Fibroblast of the aortic adventitia (primary cell): Measurements from ENCODE around the gene BNIP1. TPM values are rescaled to one million over a fixed set of nuclear protein-coding genes. Genes with fewer than 3 reads are reported as not detected.

Experiments used
- DNase-seq: peaks from one replicate; pipeline ENCODE4 v3.0.0-alpha.2; 2010; ENCODE audit warnings: low read depth
- H3K4me3 ChIP-seq: 2 replicates; pipeline ENCODE4 v1.5.1; 2011; ENCODE audit warnings: low read depth, mild to moderate bottlenecking, control low read depth, low read length, moderate library complexity
- CTCF ChIP-seq: IDR thresholded peaks from 2 replicates; pipeline ENCODE4 v1.5.1; 2011; ENCODE audit warnings: mild to moderate bottlenecking, low read length, control low read depth, inconsistent platforms; ENCODE audit not compliant: insufficient read depth
- total RNA-seq: library from RNA; depleted of rRNA; stranded (reverse); fragments of >200 nt; gene quantifications from 2 replicates; pipeline ENCODE4 v1.2.3, GENCODE V29; 2012; ENCODE audit warnings: low replicate concordance

BNIP1 gene
- total RNA-seq, result 10.8 and 20.9 TPM in 2 replicates

GRCh38 chr5:173144200-173145176, at the start of gene BNIP1:
Gene BNIP1 (plus strand): TSS chr5:173144531. CDS start chr5:173144546, 15 bp downstream.
- H3K4me3 ChIP-seq, result peak within 1 kb of the TSS; percentile 99
- DNase-seq, result peak; percentile 94
- peak; percentile 99 for TF ChIP-seq CTCF

- H3K4me3 ChIP-seq, result no peak overlapping the region
- no peak for TF ChIP-seq CTCF
- no peak for DNase-seq
Measured at GRCh38 chr5:173098787-173099186, 45.5 kb upstream of the BNIP1 start.

- no peak for DNase-seq
- TF ChIP-seq CTCF, result no peak
- H3K4me3 ChIP-seq, result no peak overlapping the region
Measured at GRCh38 chr5:173099461-173099860, 44.9 kb upstream of the BNIP1 start.

GRCh38 chr5:173101245-173101644, 43.1 kb upstream of the BNIP1 start:
- DNase-seq, result no peak
- no peak overlapping the region for H3K4me3 ChIP-seq
- no peak for TF ChIP-seq CTCF

GRCh38 chr5:173103411-173103810, 40.9 kb upstream of the BNIP1 start:
- no peak for DNase-seq
- no peak for TF ChIP-seq CTCF
- no peak overlapping the region for H3K4me3 ChIP-seq

GRCh38 chr5:173108914-173109313, 35.4 kb upstream of the BNIP1 start:
- DNase-seq, result no peak
- H3K4me3 ChIP-seq, result no peak overlapping the region
- TF ChIP-seq CTCF, result no peak

- H3K4me3 ChIP-seq, result no peak overlapping the region
- no peak for TF ChIP-seq CTCF
- no peak for DNase-seq
Measured at GRCh38 chr5:173114536-173114935, 29.8 kb upstream of the BNIP1 start.
